Adrenal gland (tissue), 5 donors: ENCODE data around the gene CEACAM3.

Source experiments
- CTCF ChIP-seq, 6 experiments: fragments of 450-650 bp in 4 of 6; fragments of 200-600 bp in 2 of 6; sonication (generic) in 1 of 6; IDR thresholded peaks; 1 replicate in 5 of 6; 2 replicates in 1 of 6; pipeline versions ENCODE4 v1.5.1 to v1.8.0; 2016 to 2021; ENCODE audit warnings: antibody characterized with exemption in 6 of 6, mild to moderate bottlenecking in 2 of 6, moderate library complexity in 1 of 6
- POLR2A ChIP-seq, 2 donors: fragments of 450-650 bp; IDR thresholded peaks; one replicate each; pipeline ENCODE4 v1.6.1; 2017; ENCODE audit warnings: antibody characterized with exemption in 2 of 2, mild to moderate bottlenecking in 2 of 2, moderate library complexity in 1 of 2
- donor health status: DM: no; HTN: no; CAD: no.

GRCh38 chr19:41793414-41793727, 3.0 kb upstream of the CEACAM3 start:
- no peak for TF ChIP-seq CTCF (IDR thresholded peaks at IDR 0.05)
- TF ChIP-seq POLR2A (IDR thresholded peaks at IDR 0.05), result no peak
